Measurements from ENCODE around the gene C16orf82. TPM values are rescaled to one million over a fixed set of nuclear protein-coding genes. Genes with fewer than 3 reads are reported as not detected.

Gene C16orf82
- total RNA-seq, 2 experiments from 2014 or later: not detected

- no peak overlapping the region for H3K4me3 Mint-ChIP-seq
- H3K27me3 Mint-ChIP-seq: no peaks in the 10 kb centered on the region
- no peak for ATAC-seq
- H3K9me3 Mint-ChIP-seq: peaks cover 5% of the 10 kb centered on the region
- H3K4me1 Mint-ChIP-seq (ENCODE audit: low read depth): peaks cover 2% of the 10 kb centered on the region
- intact Hi-C loops (cut with micrococcal nuclease): loop anchor here (5.0 kb wide), 1 partner anchor 1274 kb away; no protein-coding TSS in a partner anchor
- H3K36me3 Mint-ChIP-seq (ENCODE audit: low read depth): no peaks in the 10 kb centered on the region
- CTCF ChIA-PET: interaction anchor here (1.5 to 1.8 kb wide), 3 partner anchors 10 to 354 kb away, joined by 3 to 6 read pairs (median 4); no protein-coding TSS in a partner anchor
- no peak for TF ChIP-seq CTCF (IDR thresholded peaks at IDR 0.05)
- DNase-seq: no peak
- no peak overlapping the region for H3K27ac Mint-ChIP-seq
- POLR2A ChIA-PET: no interaction called here
These were observed 44.8 kb downstream of the C16orf82 start for GRCh38 chr16:27111486-27111885.

GRCh38 chr16:27112093-27112811 lies 45.5 kb downstream of the C16orf82 start:
- ChIA-PET POLR2A (no interaction called here), CTCF (interaction anchor here (1.5 kb wide), 2 partner anchors 48 to 353 kb away, joined by 3 to 4 read pairs; no protein-coding TSS in a partner anchor)
- ATAC-seq (no peak), DNase-seq (no peak)
- intact Hi-C loops (cut with micrococcal nuclease): loop anchor here (5.0 kb wide), 1 partner anchor 1275 kb away; no protein-coding TSS in a partner anchor
- H3K27ac Mint-ChIP-seq: no peak overlapping the region
- H3K27me3 Mint-ChIP-seq: no peaks in the 10 kb centered on the region
- no peaks in the 10 kb centered on the region for H3K36me3 Mint-ChIP-seq (ENCODE audit: low read depth)
- no peak overlapping the region for H3K4me3 Mint-ChIP-seq
- TF ChIP-seq CTCF (IDR thresholded peaks at IDR 0.05): no peak
- H3K9me3 Mint-ChIP-seq: peaks cover 5% of the 10 kb centered on the region
- peaks cover 2% of the 10 kb centered on the region for H3K4me1 Mint-ChIP-seq (ENCODE audit: low read depth)

- DNase-seq (no peak), ATAC-seq (no peak)
- ChIA-PET CTCF (no interaction called here), POLR2A (no interaction called here)
- no peak for TF ChIP-seq CTCF (IDR thresholded peaks at IDR 0.05)
- H3K4me1 Mint-ChIP-seq (ENCODE audit: low read depth): peaks cover 2% of the 10 kb centered on the region
- no peak overlapping the region for H3K4me3 Mint-ChIP-seq
- intact Hi-C loops (cut with micrococcal nuclease): loop anchor here (5.0 kb wide), 1 partner anchor 1276 kb away; no protein-coding TSS in a partner anchor
- no peaks in the 10 kb centered on the region for H3K36me3 Mint-ChIP-seq (ENCODE audit: low read depth)
- H3K9me3 Mint-ChIP-seq: peaks cover 5% of the 10 kb centered on the region
- H3K27ac Mint-ChIP-seq: no peak overlapping the region
- no peaks in the 10 kb centered on the region for H3K27me3 Mint-ChIP-seq
These were observed 46.7 kb downstream of the C16orf82 start for GRCh38 chr16:27113341-27113841.

- ChIA-PET POLR2A (no interaction called here), CTCF (no interaction called here)
- Mint-ChIP-seq H3K4me3 (no peak overlapping the region), H3K4me1 (ENCODE audit: low read depth) (peaks cover under 1% of the 10 kb centered on the region), H3K9me3 (peaks cover 5% of the 10 kb centered on the region), H3K27me3 (no peaks in the 10 kb centered on the region), H3K36me3 (ENCODE audit: low read depth) (no peaks in the 10 kb centered on the region), H3K27ac (no peak overlapping the region)
- intact Hi-C loops (cut with micrococcal nuclease): loop anchor here (5.0 kb wide), 1 partner anchor 1277 kb away; no protein-coding TSS in a partner anchor
- DNase-seq (no peak), ATAC-seq (no peak)
- TF ChIP-seq CTCF (IDR thresholded peaks at IDR 0.05): no peak
These were observed 47.3 kb downstream of the C16orf82 start for GRCh38 chr16:27114006-27114405.

- POLR2A ChIA-PET: no interaction called here
- ATAC-seq (no peak), DNase-seq (no peak)
- Mint-ChIP-seq H3K27ac (no peak overlapping the region), H3K4me1 (ENCODE audit: low read depth) (no peaks in the 10 kb centered on the region), H3K9me3 (peaks cover 18% of the 10 kb centered on the region), H3K36me3 (ENCODE audit: low read depth) (no peaks in the 10 kb centered on the region), H3K4me3 (no peak overlapping the region), H3K27me3 (peaks cover 1% of the 10 kb centered on the region)
- CTCF ChIA-PET: interaction anchor here (1.3 to 2.2 kb wide), 2 partner anchors 9 to 36 kb away, joined by 3 to 8 read pairs; no protein-coding TSS in a partner anchor
- no peak for TF ChIP-seq CTCF (IDR thresholded peaks at IDR 0.05)
- intact Hi-C loops (cut with micrococcal nuclease): no loop called here
These were observed 51.8 kb downstream of the C16orf82 start for GRCh38 chr16:27118526-27118925.

Data from activated CD8-positive, alpha-beta T cell treated with anti-CD3 and anti-CD28 coated beads for 36 hours (primary cell).